GM10248 (cell line): ENCODE measurements around the gene PFKM.
"Not testable (repeated sequence)": the region's sequence is repeated elsewhere in the genome, so short reads cannot be mapped to it uniquely, and the experiment has no call there.

Experiments
- CTCF ChIA-PET: fragments of 300-600 bp; sonication (Branson Sonifier 250); formaldehyde crosslinking; extraction: SDS; loops from one replicate; lab custom pipeline; 2021; ENCODE audit warnings: antibody characterized with exemption; lab: Yijun Ruan, JAX
- POLR2A ChIA-PET: fragments of 350-650 bp; sonication (Branson Sonifier 250); formaldehyde crosslinking; extraction: SDS; loops from one replicate; lab custom pipeline; 2020; ENCODE audit warnings: antibody characterized with exemption; lab: Yijun Ruan, JAX
- DNase-seq: peaks from one replicate; pipeline ENCODE4 v3.0.0; 2012; ENCODE audit errors: extremely low spot score
- TF ChIP-seq, protein P1 (sequence below): IDR thresholded peaks from 2 replicates; pipeline ENCODE4 v1.5.1; 2012; ENCODE audit warnings: mild to moderate bottlenecking, low read depth; ENCODE audit errors: extremely low read depth, missing control alignments, control extremely low read depth

PFKM gene

DNA sequence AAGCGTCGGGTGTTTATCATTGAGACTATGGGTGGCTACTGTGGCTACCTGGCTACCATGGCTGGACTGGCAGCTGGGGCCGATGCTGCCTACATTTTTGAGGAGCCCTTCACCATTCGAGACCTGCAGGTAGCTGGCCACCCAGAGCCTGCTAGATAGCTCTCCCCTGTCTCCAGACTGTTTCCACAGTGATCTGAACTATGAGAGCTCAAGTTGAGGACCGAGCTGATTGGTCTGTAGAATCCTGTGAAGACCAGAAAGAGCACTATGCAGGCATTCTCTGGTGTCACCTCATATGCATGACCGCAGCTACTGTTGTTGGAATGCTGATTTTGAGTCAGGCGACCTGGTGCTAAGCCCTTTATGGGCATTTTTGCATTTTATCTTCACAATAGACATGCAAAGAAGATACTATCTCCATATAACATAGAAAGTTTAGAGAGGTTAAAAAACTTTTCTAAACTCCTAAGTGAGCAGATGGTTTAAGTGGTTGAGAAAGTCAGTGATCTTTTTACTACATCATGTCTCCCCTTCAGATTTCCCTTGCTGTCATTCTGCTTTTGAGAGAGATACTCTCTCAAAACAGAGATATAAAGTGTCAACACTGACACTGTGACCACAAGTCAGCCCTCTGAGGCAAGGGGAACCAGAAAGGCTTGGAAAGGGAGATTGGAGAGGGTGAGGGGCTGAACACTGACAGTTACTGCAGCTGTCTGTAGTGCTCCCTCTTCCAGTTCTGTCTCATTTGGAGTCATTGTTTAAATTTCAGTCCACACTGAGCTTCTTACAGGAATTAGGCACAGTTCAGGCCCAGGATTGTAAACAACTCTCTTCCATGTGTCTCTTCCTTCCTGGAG lies 23.9 kb downstream of the PFKM start:
- TF ChIP-seq, protein P1, sequence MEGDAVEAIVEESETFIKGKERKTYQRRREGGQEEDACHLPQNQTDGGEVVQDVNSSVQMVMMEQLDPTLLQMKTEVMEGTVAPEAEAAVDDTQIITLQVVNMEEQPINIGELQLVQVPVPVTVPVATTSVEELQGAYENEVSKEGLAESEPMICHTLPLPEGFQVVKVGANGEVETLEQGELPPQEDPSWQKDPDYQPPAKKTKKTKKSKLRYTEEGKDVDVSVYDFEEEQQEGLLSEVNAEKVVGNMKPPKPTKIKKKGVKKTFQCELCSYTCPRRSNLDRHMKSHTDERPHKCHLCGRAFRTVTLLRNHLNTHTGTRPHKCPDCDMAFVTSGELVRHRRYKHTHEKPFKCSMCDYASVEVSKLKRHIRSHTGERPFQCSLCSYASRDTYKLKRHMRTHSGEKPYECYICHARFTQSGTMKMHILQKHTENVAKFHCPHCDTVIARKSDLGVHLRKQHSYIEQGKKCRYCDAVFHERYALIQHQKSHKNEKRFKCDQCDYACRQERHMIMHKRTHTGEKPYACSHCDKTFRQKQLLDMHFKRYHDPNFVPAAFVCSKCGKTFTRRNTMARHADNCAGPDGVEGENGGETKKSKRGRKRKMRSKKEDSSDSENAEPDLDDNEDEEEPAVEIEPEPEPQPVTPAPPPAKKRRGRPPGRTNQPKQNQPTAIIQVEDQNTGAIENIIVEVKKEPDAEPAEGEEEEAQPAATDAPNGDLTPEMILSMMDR = no peak
- ChIA-PET CTCF (interaction anchor here (1.1 to 1.8 kb wide), 4 partner anchors 10 to 37 kb away, joined by 3 to 9 read pairs (median 5); partner anchors contain the start of gene SENP1), POLR2A (interaction anchor here (0.6 kb wide), 1 partner anchor 492 kb away, joined by 3 read pairs; no protein-coding TSS in a partner anchor)
- no peak for DNase-seq

DNA sequence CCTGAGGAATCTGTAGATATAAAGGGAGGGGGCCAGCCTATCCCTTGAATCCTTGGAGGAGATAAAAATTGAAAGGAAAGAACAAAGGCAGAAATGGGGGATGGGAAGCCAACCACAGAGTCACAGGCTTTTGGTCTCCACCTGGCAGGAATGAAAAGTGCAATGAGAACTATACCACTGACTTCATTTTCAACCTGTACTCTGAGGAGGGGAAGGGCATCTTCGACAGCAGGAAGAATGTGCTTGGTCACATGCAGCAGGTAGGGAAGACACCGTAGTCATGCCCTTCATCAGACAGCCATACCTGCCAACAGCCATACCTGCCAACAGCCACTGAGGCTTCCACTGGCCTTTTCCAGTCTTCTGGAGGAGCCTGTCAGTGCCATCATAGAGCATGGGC lies 24.7 kb downstream of the PFKM start:
- no peak for DNase-seq
- CTCF ChIA-PET = no interaction called here
- TF ChIP-seq, protein P1 = no peak
- POLR2A ChIA-PET = interaction anchor here (0.6 kb wide), 1 partner anchor 491 kb away, joined by 3 read pairs; no protein-coding TSS in a partner anchor

DNA sequence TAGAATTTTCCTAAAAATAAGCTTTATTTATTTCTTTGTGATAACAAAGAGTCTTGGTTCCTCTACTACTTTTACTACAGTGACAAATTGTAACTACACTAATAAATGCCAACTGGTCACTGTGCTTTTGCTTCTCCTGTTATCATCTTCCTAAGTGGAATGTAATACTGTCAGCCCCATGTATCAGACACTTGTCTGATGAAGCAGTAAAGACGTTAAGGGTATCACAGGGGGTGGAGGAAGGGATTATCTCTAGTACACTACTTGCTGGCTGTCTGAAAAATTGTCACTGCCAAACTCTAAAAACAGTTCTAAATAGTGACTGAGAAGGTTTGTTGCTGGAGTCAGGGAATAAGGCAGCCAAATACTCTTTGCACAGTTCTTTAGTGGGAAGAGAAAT lies 26.8 kb downstream of the PFKM start:
- ChIA-PET POLR2A (no interaction called here), CTCF (interaction anchor here (0.8 to 1.9 kb wide), 10 partner anchors 11 to 309 kb away, joined by 3 to 5 read pairs (median 3); partner anchors contain the start of genes ASB8 and TMEM106C)
- TF ChIP-seq, protein P1 = no peak
- DNase-seq = no peak

DNA sequence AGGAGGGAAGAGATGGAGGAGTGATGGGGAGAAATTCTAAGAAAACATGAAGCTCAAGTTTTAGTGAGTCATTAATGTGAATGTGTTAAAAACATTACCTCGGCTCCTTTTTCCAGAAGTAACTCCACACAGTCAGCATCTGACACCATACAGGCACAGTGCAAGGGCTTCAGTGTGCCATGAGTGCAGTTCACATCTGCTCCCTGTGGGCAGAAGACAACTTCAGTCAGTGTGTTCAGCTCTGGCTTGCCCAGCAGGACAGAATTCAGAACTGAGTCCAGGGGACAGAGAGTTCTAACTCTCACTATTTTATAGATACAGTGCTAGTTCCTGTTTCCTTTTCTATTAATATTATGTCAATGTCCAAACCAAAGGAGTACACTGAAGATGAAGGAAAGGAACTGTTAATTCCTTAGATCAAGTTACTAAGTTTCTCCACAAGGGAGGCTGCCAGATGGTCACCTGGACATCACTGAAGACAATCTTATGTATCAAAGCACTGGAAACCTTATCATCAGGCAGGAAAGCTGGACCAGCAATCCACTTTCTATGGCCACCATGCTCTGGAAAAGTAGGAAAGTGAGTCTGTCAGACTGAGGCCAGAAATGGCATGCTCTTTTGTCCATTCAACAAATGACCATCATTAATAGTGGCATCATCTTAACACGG lies 32.1 kb downstream of the PFKM start:
- no peak for DNase-seq
- POLR2A ChIA-PET = interaction anchor here (1.0 kb wide), 1 partner anchor 45 kb away, joined by 3 read pairs; no protein-coding TSS in a partner anchor
- TF ChIP-seq, protein P1 = no peak
- CTCF ChIA-PET = interaction anchor here (1.0 to 3.2 kb wide), 6 partner anchors 10 to 467 kb away, joined by 3 to 8 read pairs (median 4); partner anchors contain the start of gene TMEM106C

DNA sequence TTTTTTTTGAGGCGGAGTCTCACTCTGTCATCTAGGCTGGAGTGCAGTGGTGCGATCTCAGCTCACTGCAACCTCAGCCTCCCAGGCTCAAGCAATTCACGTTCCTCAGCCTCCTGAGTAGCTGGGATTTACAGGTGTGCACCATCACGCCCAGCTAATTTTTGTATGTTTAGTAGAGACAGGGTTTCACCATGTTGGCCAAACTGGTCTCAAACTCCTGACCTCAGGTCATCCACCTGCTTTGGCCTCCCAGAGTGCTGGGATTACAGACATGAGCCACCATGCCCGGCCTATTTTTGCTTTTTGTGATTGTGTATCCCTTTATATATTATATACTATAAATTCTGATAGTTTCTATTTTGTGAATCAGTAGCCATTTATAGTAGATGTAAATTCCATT lies 36.6 kb downstream of the PFKM start:
- POLR2A ChIA-PET, DNase-seq: not testable (repeated sequence)
- CTCF ChIA-PET = interaction anchor here (1.5 kb wide), 1 partner anchor 34 kb away, joined by 5 read pairs; no protein-coding TSS in a partner anchor

DNA sequence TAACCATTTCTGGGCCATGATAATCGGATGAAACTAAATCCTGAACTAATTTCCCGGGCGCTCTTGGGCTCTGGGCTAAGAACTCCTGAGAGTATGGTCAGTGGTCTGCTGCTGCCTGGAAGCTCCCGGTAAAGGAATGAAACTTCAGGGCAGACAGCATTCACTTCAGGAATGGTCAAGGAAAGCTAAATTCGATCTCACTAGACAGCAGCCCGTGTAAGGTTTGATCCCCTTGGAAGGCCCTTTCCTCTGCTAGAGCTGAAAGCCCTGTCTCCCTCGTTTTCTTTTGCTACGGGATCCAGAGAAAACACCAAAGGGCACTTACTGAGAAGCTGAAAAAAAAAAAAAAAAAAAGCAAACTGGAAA lies 37.5 kb downstream of the PFKM start:
- POLR2A ChIA-PET = interaction anchor here (0.7 to 1.1 kb wide), 3 partner anchors 11 to 51 kb away, joined by 4 to 6 read pairs (median 5); no protein-coding TSS in a partner anchor
- DNase-seq = no peak
- TF ChIP-seq, protein P1 = no peak
- CTCF ChIA-PET = interaction anchor here (0.8 to 1.8 kb wide), 6 partner anchors 9 to 284 kb away, joined by 3 to 11 read pairs (median 5); no protein-coding TSS in a partner anchor
